Fibroblast of villous mesenchyme (primary cell): Measurements from ENCODE around the gene L3HYPDH. TPM values are rescaled to one million over a fixed set of nuclear protein-coding genes. Genes with fewer than 3 reads are reported as not detected.
"Not testable (repeated sequence)": the region's sequence is repeated elsewhere in the genome, so short reads cannot be mapped to it uniquely, and the experiment has no call there.

Experiments
- DNase-seq: peaks from one replicate; pipeline ENCODE4 v3.0.0-alpha.2; 2010; ENCODE audit warnings: low read depth
- H3K4me3 ChIP-seq: 2 replicates; pipeline ENCODE4 v1.5.1; 2011; ENCODE audit warnings: low read depth, mild to moderate bottlenecking, low read length
- CTCF ChIP-seq: IDR thresholded peaks from 2 replicates; pipeline ENCODE4 v1.5.1; 2012; ENCODE audit warnings: low read depth, mild to moderate bottlenecking, low read length; ENCODE audit not compliant: insufficient read depth
- total RNA-seq: library from RNA; depleted of rRNA; stranded (reverse); fragments of >200 nt; gene quantifications from 2 replicates; pipeline ENCODE4 v1.2.3, GENCODE V29; 2012

The L3HYPDH gene
- total RNA-seq, 1 donor: 80.3 TPM

GRCh38 chr14:59454139-59454538 lies 30.1 kb downstream of the L3HYPDH start:
- no peak overlapping the region for H3K4me3 ChIP-seq
- TF ChIP-seq CTCF: no peak
- peak; percentile 81 for DNase-seq

GRCh38 chr14:59451849-59452248 lies 32.4 kb downstream of the L3HYPDH start:
- no peak overlapping the region for H3K4me3 ChIP-seq
- no peak for TF ChIP-seq CTCF
- DNase-seq: no peak

GRCh38 chr14:59450716-59451115 lies 33.5 kb downstream of the L3HYPDH start:
- TF ChIP-seq CTCF: no peak
- no peak for DNase-seq
- no peak overlapping the region for H3K4me3 ChIP-seq

- H3K4me3 ChIP-seq, DNase-seq: not testable (repeated sequence)
Measured at GRCh38 chr14:59448673-59449072, 35.5 kb downstream of the L3HYPDH start.

- no peak overlapping the region for H3K4me3 ChIP-seq
- no peak for TF ChIP-seq CTCF
- DNase-seq: peak; percentile 85
Measured at GRCh38 chr14:59439256-59439965, 44.8 kb downstream of the L3HYPDH start.

GRCh38 chr14:59438195-59438647 lies 46.0 kb downstream of the L3HYPDH start:
- no peak for TF ChIP-seq CTCF
- DNase-seq: peak; percentile 63
- no peak overlapping the region for H3K4me3 ChIP-seq

- no peak overlapping the region for H3K4me3 ChIP-seq
- no peak for TF ChIP-seq CTCF
- peak; percentile 25 for DNase-seq
Measured at GRCh38 chr14:59435987-59436386, 48.2 kb downstream of the L3HYPDH start.
